GM19397 (cell line): ENCODE measurements around the gene TRNT1.

ENCODE experiments used
- ATAC-seq: cut with Tn5 transposase; IDR thresholded peaks from one replicate; pipeline ENCODE4 v1.9.1; 2021; ENCODE audit warnings: mild to moderate bottlenecking, moderate library complexity; ENCODE audit not compliant: unreplicated experiment

Gene TRNT1

GRCh38 chr3:3177861-3178497 is 51.2 kb downstream of the TRNT1 start:
- no peak for ATAC-seq

- ATAC-seq = no peak
Observed at GRCh38 chr3:3178498-3179328, 52.0 kb downstream of the TRNT1 start.

GRCh38 chr3:3179407-3180094 is 52.8 kb downstream of the TRNT1 start, which contains the start of gene CRBN:
Gene CRBN (minus strand): TSS chr3:3179691. CDS start chr3:3179687, 4 bp downstream.
- peak; percentile 99 for ATAC-seq

GRCh38 chr3:3180456-3180855 is 53.7 kb downstream of the TRNT1 start:
- ATAC-seq = no peak

GRCh38 chr3:3184876-3185275 is 58.1 kb downstream of the TRNT1 start:
- ATAC-seq = no peak

GRCh38 chr3:3189102-3189727 is 62.5 kb downstream of the TRNT1 start:
- ATAC-seq = no peak

- ATAC-seq = no peak
Observed at GRCh38 chr3:3189961-3190360, 63.2 kb downstream of the TRNT1 start.

GRCh38 chr3:3191675-3192285 is 65.0 kb downstream of the TRNT1 start:
- ATAC-seq = no peak

GRCh38 chr3:3192286-3192675 is 65.5 kb downstream of the TRNT1 start:
- no peak for ATAC-seq

- no peak for ATAC-seq
Observed at GRCh38 chr3:3194861-3195260, 68.1 kb downstream of the TRNT1 start.

GRCh38 chr3:3196148-3196861 is 69.6 kb downstream of the TRNT1 start:
- no peak for ATAC-seq
